Measurements from ENCODE around the gene TPPP. TPM values are rescaled to one million over a fixed set of nuclear protein-coding genes. Genes with fewer than 3 reads are reported as not detected.

Gene TPPP
- total RNA-seq: 22.2 TPM

DNA sequence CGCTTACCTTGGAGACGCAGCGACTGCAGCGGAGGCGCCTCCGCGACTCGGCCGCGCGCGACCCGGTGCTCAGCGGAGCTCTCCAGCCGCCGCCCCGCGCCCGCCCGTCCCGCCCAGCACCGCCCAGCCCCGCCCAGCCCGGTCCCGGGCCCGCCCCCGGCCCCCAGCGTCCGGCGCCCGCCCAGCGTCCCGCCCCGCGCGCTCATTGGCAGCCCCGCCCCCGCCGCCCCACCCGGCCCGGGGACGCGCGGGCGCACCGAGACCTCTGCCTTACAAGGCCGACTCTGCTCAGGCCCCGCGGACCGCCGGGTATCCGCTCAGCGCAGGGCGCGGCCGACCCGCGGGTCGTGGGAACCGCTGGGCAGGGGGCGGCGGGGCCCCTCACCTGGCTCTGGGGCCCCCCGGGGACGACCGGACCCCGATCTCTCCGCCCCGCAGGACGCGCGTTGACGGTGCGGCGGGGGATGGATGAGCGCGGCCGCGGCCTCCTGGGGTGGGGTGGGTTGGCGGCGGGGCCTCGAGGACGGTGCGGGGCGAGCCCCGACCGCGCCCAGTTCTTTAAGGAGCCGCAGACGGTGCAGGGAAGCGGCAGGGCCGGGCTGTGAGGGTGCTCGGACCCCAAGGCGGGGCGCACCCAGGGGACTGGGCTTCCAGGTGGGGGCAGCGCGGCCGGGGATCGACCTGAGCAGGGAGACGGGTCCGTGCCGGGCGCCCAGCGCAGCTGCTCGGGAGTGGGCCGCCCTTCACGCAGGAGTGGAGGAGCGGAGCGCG lies at the start of gene TPPP:
Gene TPPP (minus strand): TSS at position 82 of the 771 bp plus-strand sequence. CDS start 15,292 bp downstream, outside the sequence.

GRCh38 chr5:611731-612486 lies 81.2 kb downstream of the TPPP start, which contains the start of gene CEP72:
TSS of gene CEP72 (plus strand) at chr5:612340. CDS start at chr5:612362, 22 bp downstream.

Other genes with a start within 250 kb of the TPPP start
- 1.6 TPM for gene SLC9A3, start 168.9 kb downstream of the TPPP start, total RNA-seq
- 7.2 TPM for gene CEP72, start 81.0 kb downstream of the TPPP start, total RNA-seq
- gene ZDHHC11B, start 91.4 kb upstream of the TPPP start, total RNA-seq: 17.5 TPM
- 27.5 TPM for gene ZDHHC11, start 157.6 kb upstream of the TPPP start, total RNA-seq
- 66.7 TPM for gene BRD9, start 199.4 kb upstream of the TPPP start, total RNA-seq
- gene TRIP13, start 199.5 kb upstream of the TPPP start, total RNA-seq: 8.1 TPM